Central memory CD8-positive, alpha-beta T cell (primary cell): ENCODE data around the gene FRAS1.
"Not testable (repeated sequence)": the region's sequence is repeated elsewhere in the genome, so short reads cannot be mapped to it uniquely, and the experiment has no call there.

Source experiments
- ATAC-seq: fragments of 150-1000 bp; cut with Tn5 transposase; replicated peaks from 2 replicates; pipeline ENCODE4 v1.10.0; 2022; ENCODE audit warnings: mild to moderate bottlenecking, moderate FRiP score, moderate number of reproducible peaks; ENCODE audit not compliant: poor library complexity, severe bottlenecking; ENCODE audit errors: extremely low read depth
- DNase-seq, 2 donors: peaks; one replicate each; pipeline ENCODE4 v3.0.0; 2021; ENCODE audit warnings: low spot score in 2 of 2
- H3K27ac Mint-ChIP-seq: one replicate; pipeline ENCODE4 v1.8.0; 2022; ENCODE audit warnings: low read depth, mild to moderate bottlenecking, moderate library complexity, mixed read lengths
- H3K27me3 Mint-ChIP-seq: one replicate; pipeline ENCODE4 v1.8.0; 2022; ENCODE audit warnings: mixed read lengths
- H3K36me3 Mint-ChIP-seq: one replicate; pipeline ENCODE4 v1.8.0; 2022; ENCODE audit warnings: mild to moderate bottlenecking, moderate library complexity, mixed read lengths; ENCODE audit not compliant: insufficient read depth
- H3K4me1 Mint-ChIP-seq: one replicate; pipeline ENCODE4 v1.8.0; 2022; ENCODE audit warnings: mixed read lengths
- H3K4me3 Mint-ChIP-seq: one replicate; pipeline ENCODE4 v1.8.0; 2022; ENCODE audit warnings: mild to moderate bottlenecking, moderate library complexity, mixed read lengths
- H3K9me3 Mint-ChIP-seq: one replicate; pipeline ENCODE4 v1.8.0; 2022; ENCODE audit warnings: mixed read lengths

The FRAS1 gene

DNA sequence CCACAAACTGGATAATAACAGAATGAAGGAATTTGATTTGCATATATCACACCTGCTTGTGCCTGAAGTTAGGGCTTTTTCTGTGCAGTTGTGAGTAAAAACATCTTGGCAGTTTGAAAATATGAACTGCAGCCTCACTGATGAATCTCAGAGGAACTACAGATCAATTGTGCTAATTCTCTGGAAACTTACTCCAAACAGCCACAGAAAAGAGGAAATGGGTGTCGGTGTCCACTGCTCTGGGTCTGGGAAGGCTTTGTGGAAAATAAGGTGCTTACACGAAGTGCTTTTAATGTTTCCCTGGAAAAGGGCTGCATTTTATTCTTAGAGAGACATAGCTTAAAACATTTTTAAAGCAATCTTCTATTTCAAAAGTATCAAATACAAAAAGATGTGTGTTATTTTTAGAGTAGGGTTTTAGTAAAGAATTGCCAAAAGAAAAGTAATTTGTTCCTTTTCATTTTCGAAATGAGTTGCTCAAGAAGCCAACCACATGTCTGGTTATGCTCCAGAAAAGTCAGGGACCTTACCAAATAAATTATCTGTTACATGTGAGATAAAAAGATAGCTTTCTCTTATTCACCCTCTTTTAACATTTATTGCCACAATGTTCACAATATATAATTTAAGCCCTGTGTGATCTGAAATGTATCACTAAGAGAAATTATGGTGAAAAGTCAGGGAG, 240.1 kb downstream of the FRAS1 start:
- H3K4me1 Mint-ChIP-seq: no peaks in the 10 kb centered on the region
- H3K27ac Mint-ChIP-seq: no peak overlapping the region
- no peak overlapping the region for H3K4me3 Mint-ChIP-seq
- H3K36me3 Mint-ChIP-seq: peaks cover 2% of the 10 kb centered on the region
- no peaks in the 10 kb centered on the region for H3K9me3 Mint-ChIP-seq
- H3K27me3 Mint-ChIP-seq: no peaks in the 10 kb centered on the region
- ATAC-seq (no peak), DNase-seq (no peak)

DNA sequence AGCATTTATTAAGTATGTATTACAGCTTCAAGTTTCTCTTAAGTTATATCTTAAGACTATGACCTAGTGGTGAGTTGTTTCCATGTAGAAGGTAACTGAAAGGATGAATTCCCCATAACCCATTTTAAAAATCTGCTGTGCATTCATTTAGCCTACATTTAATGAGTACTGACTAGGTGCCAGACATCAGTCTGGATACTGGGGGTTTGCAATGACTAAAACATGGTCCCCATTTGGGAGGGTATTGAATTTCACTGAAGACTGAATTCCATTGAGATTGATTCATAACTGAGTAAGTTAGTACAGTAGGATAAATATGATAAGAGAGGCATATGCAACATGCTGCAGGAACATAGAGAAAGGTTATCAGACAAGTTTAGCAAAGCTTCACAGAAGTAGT, 241.5 kb downstream of the FRAS1 start:
- Mint-ChIP-seq H3K27ac (no peak overlapping the region), H3K36me3 (peaks cover 2% of the 10 kb centered on the region), H3K4me3 (no peak overlapping the region), H3K9me3 (no peaks in the 10 kb centered on the region), H3K27me3 (no peaks in the 10 kb centered on the region), H3K4me1 (no peaks in the 10 kb centered on the region)
- ATAC-seq (no peak), DNase-seq (no peak)

DNA sequence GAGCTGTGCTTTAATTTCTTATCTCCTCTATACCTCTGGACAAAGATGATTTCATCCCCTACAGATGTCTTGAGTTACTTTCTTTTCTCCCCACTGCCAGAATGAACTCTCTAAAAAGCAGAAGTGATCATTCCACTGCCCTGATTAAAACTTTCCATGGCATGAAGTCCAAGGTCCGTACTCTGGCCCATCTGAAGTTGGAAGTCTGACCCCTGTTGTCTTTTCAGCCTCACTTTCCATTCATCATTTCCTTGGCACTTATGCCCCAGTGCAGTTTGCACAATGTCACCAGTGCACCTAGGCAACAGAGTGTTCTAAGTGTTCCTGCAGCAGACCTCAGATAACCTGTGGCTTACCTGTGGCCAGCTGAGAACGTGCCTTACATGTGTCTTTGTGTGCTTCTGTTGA, 242.4 kb downstream of the FRAS1 start:
- Mint-ChIP-seq H3K36me3 (peaks cover 2% of the 10 kb centered on the region), H3K9me3 (no peaks in the 10 kb centered on the region), H3K4me3 (no peak overlapping the region), H3K27me3 (no peaks in the 10 kb centered on the region), H3K27ac (no peak overlapping the region), H3K4me1 (no peaks in the 10 kb centered on the region)
- ATAC-seq: no peak
- DNase-seq: no peak

DNA sequence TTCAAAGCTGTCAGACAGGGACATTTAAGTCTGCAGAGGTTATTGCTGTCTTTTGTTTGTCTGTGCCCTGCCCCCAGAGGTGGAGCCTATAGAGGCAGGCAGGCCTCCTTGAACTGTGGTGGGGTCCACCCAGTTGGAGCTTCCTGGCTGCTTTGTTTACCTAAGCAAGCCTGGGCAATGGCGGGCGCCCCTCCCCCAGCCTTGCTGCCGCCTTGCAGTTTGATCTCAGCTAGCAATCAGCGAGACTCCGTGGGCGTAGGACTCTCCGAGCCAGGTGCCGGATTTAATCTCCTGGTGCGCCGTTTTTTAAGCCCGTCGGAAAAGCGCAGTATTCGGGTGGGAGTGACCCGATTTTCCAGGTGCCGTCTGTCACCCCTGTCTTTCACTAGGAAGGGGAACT, 250.1 kb downstream of the FRAS1 start:
- DNase-seq, H3K4me3 Mint-ChIP-seq, H3K9me3 Mint-ChIP-seq, H3K4me1 Mint-ChIP-seq, H3K27ac Mint-ChIP-seq, ATAC-seq, H3K36me3 Mint-ChIP-seq: not testable (repeated sequence)
- H3K27me3 Mint-ChIP-seq: peaks cover 13% of the 10 kb centered on the region

DNA sequence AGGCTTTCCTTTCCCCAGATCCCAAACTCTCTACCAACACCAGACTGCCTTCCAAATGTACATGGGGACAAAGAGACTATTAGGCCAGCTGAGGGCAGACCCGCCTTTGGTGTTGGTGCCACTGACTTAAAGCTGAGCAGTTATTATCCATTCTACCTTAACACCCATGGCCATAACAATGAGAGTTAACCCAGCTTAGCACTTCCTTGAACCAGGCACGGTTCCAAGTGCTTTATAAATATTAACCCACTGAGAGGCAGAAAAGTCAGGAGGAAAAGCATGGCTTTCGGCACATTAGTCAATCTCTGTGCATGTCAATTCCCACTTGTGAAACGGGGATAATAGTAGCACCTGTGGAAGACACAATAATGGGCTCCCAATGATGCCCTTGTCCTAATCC, 251.4 kb downstream of the FRAS1 start:
- DNase-seq (no peak), ATAC-seq (no peak)
- Mint-ChIP-seq H3K27ac (no peak overlapping the region), H3K9me3 (no peaks in the 10 kb centered on the region), H3K4me3 (no peak overlapping the region), H3K27me3 (peaks cover 13% of the 10 kb centered on the region), H3K4me1 (no peaks in the 10 kb centered on the region), H3K36me3 (no peaks in the 10 kb centered on the region)

DNA sequence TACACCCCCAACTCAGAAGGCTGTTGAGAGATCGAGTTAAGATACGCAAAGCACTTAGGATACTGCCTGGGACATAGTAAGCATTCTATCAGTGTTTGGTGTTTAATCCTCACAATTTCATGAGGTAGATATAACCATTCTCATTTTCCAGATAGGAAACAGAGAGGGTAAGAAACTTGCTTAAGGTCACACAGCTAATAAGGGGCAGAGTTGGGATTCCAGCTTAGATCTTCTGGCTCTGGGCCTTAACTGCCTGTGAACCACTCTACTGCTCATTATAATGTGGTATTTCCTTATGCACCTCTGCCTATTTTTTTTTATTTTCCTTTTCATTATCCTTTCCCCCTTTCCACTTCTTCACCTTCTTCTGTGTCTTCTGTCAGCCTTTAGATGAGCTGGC, 252.2 kb downstream of the FRAS1 start:
- Mint-ChIP-seq H3K9me3 (no peaks in the 10 kb centered on the region), H3K27ac (no peak overlapping the region), H3K4me3 (no peak overlapping the region), H3K4me1 (no peaks in the 10 kb centered on the region), H3K27me3 (peaks cover 15% of the 10 kb centered on the region), H3K36me3 (no peaks in the 10 kb centered on the region)
- no peak for DNase-seq
- ATAC-seq: no peak

DNA sequence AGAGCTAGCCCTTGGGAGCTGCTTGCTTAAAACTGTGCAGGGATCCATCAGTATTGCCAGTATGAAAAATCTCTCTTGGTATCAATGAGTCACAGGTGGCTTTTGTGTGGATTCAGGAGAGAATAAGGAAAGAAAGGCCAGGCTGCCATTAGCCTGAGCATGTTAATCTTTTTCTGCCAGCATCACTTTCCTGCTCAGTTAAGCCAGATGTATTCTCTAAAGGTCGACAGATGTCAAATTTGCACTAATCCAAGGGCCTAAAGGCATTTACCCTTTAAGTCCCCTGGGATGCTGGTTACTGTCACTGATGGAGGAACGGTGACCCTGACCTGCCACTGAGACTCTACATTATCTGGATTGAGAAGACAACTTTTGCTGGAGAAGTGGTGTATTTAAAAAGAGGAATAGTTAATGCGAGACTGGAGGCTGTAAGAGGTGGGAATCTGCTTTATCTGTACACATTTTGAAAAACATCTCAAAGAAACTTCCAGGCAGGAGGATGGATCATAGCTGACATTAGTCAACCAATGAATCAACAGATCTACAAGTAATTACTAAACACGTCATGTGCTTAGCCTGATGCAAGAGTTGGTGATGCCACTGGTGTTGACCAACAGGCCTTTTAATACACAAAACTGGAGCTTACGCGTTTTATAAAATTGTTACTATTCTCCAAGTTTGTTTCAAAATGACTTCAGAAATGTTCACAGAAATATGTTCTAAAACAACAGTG, 253.1 kb downstream of the FRAS1 start:
- no peak for ATAC-seq

DNA sequence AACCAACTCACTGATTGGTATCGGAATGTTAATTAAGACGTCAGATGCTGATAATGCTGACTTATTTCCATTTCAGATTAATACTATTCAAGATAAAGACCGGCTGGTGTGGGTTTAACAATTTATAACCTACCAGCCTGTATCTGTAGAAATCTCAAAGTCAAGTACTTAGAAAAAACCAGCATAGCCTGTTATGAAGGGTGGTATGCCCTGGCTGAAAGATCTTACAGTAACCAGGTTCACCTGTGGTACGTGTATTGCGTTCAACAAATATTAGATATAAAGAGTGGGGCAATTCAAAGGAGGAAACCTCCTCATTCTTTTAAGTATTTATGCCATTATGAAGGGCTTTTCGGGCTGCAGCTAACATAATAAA, 253.6 kb downstream of the FRAS1 start:
- ATAC-seq: no peak
- Mint-ChIP-seq H3K9me3 (no peaks in the 10 kb centered on the region), H3K36me3 (no peaks in the 10 kb centered on the region), H3K27me3 (peaks cover 26% of the 10 kb centered on the region), H3K4me1 (no peaks in the 10 kb centered on the region), H3K4me3 (no peak overlapping the region), H3K27ac (no peak overlapping the region)
- DNase-seq: no peak

More for the DNA sequence above, 253.1 kb downstream of the FRAS1 start:
- Mint-ChIP-seq H3K27ac (no peak overlapping the region), H3K36me3 (no peaks in the 10 kb centered on the region), H3K9me3 (no peaks in the 10 kb centered on the region), H3K4me3 (no peak overlapping the region), H3K4me1 (no peaks in the 10 kb centered on the region), H3K27me3 (peaks cover 20% of the 10 kb centered on the region)
- no peak for DNase-seq

DNA sequence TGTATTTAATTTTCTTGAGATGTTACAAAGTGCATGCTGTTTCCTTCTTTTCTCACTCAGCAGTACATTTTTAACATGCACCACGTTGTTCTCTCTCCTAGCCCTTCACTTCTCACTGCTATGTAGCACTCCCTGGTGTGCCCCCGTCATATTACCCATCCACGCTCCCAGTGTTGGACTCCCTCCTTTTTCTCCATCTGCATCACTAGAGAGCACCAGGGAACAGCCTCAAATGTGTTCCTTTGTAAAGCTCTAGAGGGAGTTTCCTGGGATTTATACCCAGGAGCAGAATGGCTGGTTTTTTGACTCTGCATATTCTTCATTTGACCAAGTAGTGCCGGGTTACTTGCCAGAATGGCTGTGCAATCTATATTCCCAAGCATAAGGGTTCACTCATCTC, 254.2 kb downstream of the FRAS1 start:
- no peaks in the 10 kb centered on the region for H3K36me3 Mint-ChIP-seq
- no peaks in the 10 kb centered on the region for H3K4me1 Mint-ChIP-seq
- H3K27me3 Mint-ChIP-seq: peaks cover 31% of the 10 kb centered on the region
- DNase-seq (no peak), ATAC-seq (no peak)
- H3K9me3 Mint-ChIP-seq: no peaks in the 10 kb centered on the region
- H3K4me3 Mint-ChIP-seq: no peak overlapping the region
- H3K27ac Mint-ChIP-seq: no peak overlapping the region

DNA sequence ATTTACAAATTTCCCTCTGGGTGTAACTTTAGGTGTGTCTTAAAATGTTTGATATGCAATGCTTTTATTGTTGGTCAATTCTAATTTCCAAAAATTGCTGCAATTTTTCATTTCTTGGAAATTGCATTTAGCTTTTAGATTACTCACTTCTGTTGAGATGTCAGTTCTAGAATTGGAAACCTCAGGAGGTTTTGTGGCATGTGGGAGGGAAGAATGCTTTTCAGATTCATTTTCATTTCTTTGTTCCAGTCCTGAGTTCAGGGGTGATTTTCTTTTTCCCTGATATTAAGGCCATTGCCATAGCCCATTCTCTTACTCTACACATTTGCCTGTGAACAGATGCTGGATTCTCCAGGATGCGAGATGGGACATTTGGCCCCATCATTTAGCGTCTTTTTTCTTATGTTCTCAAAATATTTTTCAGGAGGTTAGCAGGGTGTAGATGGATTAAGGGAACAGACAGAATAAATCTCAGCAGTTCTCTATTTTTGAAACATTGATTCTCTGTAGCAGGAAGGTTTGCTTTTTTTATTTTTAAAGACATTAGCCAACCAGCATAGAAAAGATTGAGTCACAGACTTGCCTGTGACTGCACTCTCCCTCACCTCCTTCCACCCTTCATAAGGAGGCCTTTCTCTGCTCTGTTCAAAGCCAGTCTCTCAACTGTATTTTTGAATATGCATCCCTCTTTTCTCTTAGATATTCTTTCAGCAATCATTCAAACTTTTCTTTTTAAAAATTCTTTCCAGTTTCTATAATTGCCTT, 256.0 kb downstream of the FRAS1 start:
- DNase-seq (no peak), ATAC-seq (no peak)
- Mint-ChIP-seq H3K27ac (no peak overlapping the region), H3K4me3 (no peak overlapping the region), H3K9me3 (no peaks in the 10 kb centered on the region), H3K36me3 (no peaks in the 10 kb centered on the region), H3K4me1 (no peaks in the 10 kb centered on the region), H3K27me3 (peaks cover 29% of the 10 kb centered on the region)

DNA sequence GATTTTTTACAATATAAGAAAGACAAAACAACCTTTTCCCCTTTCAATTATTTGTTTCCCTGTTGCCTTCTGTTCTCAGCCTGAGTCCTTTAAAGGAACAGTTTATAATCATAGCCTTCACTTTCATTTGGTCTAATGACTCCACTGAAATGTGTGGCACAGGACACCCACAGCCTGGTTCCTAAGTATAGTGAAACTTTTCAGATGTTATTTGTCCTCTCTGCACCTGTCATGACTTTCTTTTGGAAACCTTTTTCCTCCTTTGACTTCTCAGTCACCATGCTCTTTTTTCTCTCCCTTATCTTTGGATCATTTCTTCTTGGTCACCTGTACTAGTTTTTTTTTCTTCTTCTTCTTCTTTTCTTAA, 256.6 kb downstream of the FRAS1 start:
- ATAC-seq (no peak), DNase-seq (no peak)
- Mint-ChIP-seq H3K36me3 (no peaks in the 10 kb centered on the region), H3K9me3 (no peaks in the 10 kb centered on the region), H3K4me1 (no peaks in the 10 kb centered on the region), H3K27me3 (peaks cover 23% of the 10 kb centered on the region), H3K4me3 (no peak overlapping the region), H3K27ac (no peak overlapping the region)

DNA sequence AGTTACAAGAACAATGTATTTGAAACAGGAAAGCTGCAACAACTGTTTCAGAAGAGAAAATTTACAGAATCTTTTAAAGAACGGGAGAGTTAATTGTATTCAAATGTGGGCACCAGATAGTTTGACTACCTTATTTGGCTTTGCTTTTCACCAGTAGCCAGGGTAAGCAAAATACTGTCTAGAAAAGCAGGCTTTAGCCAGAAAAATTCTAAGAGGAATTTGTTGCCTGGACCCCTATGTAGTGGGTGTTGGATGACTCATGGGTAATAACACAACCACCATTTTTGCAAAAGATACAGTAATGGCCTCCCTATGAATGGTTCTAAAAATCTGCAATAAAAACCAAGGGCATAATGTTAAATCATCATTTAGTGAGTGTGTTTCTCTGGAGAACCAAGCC, 261.0 kb downstream of the FRAS1 start:
- no peak overlapping the region for H3K4me3 Mint-ChIP-seq
- H3K4me1 Mint-ChIP-seq: no peaks in the 10 kb centered on the region
- no peaks in the 10 kb centered on the region for H3K36me3 Mint-ChIP-seq
- H3K27ac Mint-ChIP-seq: no peak overlapping the region
- H3K9me3 Mint-ChIP-seq: no peaks in the 10 kb centered on the region
- peaks cover 35% of the 10 kb centered on the region for H3K27me3 Mint-ChIP-seq
- no peak for DNase-seq
- ATAC-seq: no peak
